AML-193 (cell line): ENCODE measurements around the gene TBCK.

ENCODE experiments used
- DNase-seq, 2 experiments: peaks; one replicate each; lab custom pipeline; 2025; lab: John Stamatoyannopoulos, UW

Gene TBCK

GRCh38 chr4:106039796-106040195 is 276.2 kb downstream of the TBCK start:
- no peak for DNase-seq

- DNase-seq, result no peak
Measured at GRCh38 chr4:106038908-106039307, 277.1 kb downstream of the TBCK start.

GRCh38 chr4:106038012-106038411 is 278.0 kb downstream of the TBCK start:
- no peak for DNase-seq

- DNase-seq, result no peak
Measured at GRCh38 chr4:106036848-106037247, 279.2 kb downstream of the TBCK start.

- DNase-seq, result no peak
Measured at GRCh38 chr4:106036334-106036733, 279.7 kb downstream of the TBCK start.

GRCh38 chr4:106035204-106035603 is 280.8 kb downstream of the TBCK start:
- no peak for DNase-seq

GRCh38 chr4:106034751-106035150 is 281.3 kb downstream of the TBCK start:
- DNase-seq, result no peak

- DNase-seq, result no peak
Measured at GRCh38 chr4:106034220-106034619, 281.8 kb downstream of the TBCK start.

GRCh38 chr4:106033469-106033868 is 282.5 kb downstream of the TBCK start:
- DNase-seq, result no peak

GRCh38 chr4:106032851-106033286 is 283.1 kb downstream of the TBCK start:
- DNase-seq, result no peak

GRCh38 chr4:106022454-106022853 is 293.6 kb downstream of the TBCK start:
- no peak for DNase-seq

GRCh38 chr4:106021737-106022410 is 294.1 kb downstream of the TBCK start:
- no peak for DNase-seq

GRCh38 chr4:106019771-106020170 is 296.2 kb downstream of the TBCK start:
- no peak for DNase-seq

GRCh38 chr4:106017975-106018374 is 298.0 kb downstream of the TBCK start:
- DNase-seq, result no peak

- DNase-seq, result no peak
Measured at GRCh38 chr4:106011387-106011786, 304.6 kb downstream of the TBCK start.

GRCh38 chr4:106010761-106011160 is 305.2 kb downstream of the TBCK start:
- DNase-seq, result no peak

GRCh38 chr4:106002994-106003393 is 313.0 kb downstream of the TBCK start:
- no peak for DNase-seq

- DNase-seq, result no peak
Measured at GRCh38 chr4:105998171-105999063, 317.6 kb downstream of the TBCK start.

GRCh38 chr4:105996845-105997244 is 319.2 kb downstream of the TBCK start:
- no peak for DNase-seq

GRCh38 chr4:105994841-105995501 is 321.0 kb downstream of the TBCK start:
- no peak for DNase-seq

GRCh38 chr4:105994061-105994460 is 321.9 kb downstream of the TBCK start:
- no peak for DNase-seq

- DNase-seq, result no peak
Measured at GRCh38 chr4:105992641-105993305, 323.2 kb downstream of the TBCK start.
